HG02763 (cell line): ENCODE results near the gene PLAC8L1.

Source experiments
- ATAC-seq: cut with Tn5 transposase; IDR thresholded peaks from one replicate; pipeline ENCODE4 v1.9.1; 2021; ENCODE audit warnings: mild to moderate bottlenecking, moderate library complexity; ENCODE audit not compliant: unreplicated experiment

The PLAC8L1 gene

GRCh38 chr5:146047396-146047795, 58.0 kb downstream of the PLAC8L1 start:
- ATAC-seq, result no peak

GRCh38 chr5:146043722-146044121, 61.7 kb downstream of the PLAC8L1 start:
- no peak for ATAC-seq

GRCh38 chr5:146042628-146043279, 62.6 kb downstream of the PLAC8L1 start:
- no peak for ATAC-seq

- no peak for ATAC-seq
These were observed 64.1 kb downstream of the PLAC8L1 start for GRCh38 chr5:146041180-146041789.

DNA sequence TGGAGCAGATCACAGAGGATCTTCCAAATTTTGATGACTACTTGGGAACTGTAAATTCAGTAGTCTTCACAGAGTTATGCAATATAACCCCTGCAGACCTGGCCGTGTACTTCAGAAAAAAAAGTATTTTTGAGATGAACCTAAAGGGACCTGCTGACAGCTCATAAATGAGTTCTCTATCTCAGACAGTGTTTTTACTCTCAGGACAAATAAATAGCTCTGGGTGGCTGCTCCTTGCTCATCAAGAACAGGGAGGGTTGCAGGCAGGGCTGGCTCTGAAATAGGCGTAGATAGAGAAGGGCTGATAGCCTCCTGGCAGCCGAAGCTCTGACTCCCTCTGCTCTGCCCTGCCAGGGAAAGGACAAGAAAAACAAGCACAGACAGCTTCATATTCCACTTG, 64.8 kb downstream of the PLAC8L1 start:
- ATAC-seq, result no peak

GRCh38 chr5:146039420-146039819, 66.0 kb downstream of the PLAC8L1 start:
- ATAC-seq, result no peak

DNA sequence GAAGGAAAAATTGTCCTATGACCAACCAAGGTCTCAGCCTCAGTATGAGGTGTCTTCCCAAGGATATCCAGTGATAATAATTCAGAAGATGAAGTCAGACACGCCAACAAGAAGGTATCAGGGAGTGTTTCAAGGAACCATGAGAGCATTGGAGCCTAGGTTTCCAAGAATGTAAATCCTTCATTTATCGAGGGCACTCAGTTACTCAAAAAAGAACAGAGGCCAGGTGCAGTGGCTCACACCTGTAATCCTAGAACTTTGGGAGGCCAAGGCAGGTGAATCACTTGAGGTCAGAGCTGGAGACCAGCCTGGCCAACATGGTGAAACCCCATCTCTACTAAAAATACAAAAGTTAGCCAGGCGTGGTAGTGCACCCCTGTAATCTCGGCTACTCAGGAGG, 70.8 kb downstream of the PLAC8L1 start:
- ATAC-seq, result no peak
